ENCODE results near the gene PCDHGB2.
"Not testable (repeated sequence)": the region's sequence is repeated elsewhere in the genome, so short reads cannot be mapped to it uniquely, and the experiment has no call there.

The PCDHGB2 gene

DNA sequence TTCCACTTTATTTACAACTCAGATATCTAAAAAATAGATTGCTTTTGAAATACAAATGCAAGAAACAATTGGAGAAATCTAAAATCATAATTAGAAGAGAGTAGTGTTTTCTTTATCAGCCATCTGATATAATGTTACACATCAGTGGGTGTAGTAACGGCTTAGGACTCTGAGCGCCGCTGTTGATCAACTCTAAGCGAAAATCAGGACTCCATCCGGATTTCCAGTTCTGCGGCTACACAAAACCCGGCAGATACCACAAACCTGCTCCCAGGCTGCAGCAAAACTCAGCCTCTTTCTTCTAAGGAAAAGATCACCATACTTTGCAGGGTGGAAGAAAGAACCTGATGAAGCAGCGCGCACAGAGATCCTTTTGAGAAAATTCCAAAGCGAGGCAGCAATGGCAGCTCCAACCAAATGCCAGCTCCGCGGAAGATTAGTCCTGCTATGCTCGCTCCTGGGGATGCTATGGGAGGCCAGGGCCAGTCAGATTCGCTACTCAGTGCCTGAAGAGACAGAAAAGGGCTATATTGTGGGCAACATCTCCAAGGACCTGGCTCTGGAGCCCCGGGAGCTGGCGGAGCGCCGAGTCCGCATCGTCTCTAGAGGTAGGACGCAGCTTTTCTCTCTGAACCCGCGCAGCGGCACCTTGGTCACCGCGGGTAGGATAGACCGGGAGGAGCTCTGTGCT is 42.9 kb downstream of the PCDHGB2 start, which contains the start of gene PCDHGA9:
Gene PCDHGA9, plus strand, starts transcription at position 226 of the 691 bp plus-strand sequence. Its CDS starts 175 bp downstream, at position 401.
- TF ChIP-seq SIN3A (IDR thresholded peaks at IDR 0.05; ENCODE audit: borderline replicate concordance, insufficient read depth, low read length) (no peak), FOXP2 (optimal IDR thresholded peaks at IDR 0.05; ENCODE audit: borderline replicate concordance, extremely low read depth, extremely low read length, insufficient read depth) (no peak), POLR2AphosphoS5 (IDR thresholded peaks at IDR 0.05; ENCODE audit: low read depth, low read length) (no peak), TAF1 (IDR thresholded peaks at IDR 0.05; ENCODE audit: borderline replicate concordance, insufficient read depth, low read length) (no peak)
- TF ChIP-seq, protein P1, sequence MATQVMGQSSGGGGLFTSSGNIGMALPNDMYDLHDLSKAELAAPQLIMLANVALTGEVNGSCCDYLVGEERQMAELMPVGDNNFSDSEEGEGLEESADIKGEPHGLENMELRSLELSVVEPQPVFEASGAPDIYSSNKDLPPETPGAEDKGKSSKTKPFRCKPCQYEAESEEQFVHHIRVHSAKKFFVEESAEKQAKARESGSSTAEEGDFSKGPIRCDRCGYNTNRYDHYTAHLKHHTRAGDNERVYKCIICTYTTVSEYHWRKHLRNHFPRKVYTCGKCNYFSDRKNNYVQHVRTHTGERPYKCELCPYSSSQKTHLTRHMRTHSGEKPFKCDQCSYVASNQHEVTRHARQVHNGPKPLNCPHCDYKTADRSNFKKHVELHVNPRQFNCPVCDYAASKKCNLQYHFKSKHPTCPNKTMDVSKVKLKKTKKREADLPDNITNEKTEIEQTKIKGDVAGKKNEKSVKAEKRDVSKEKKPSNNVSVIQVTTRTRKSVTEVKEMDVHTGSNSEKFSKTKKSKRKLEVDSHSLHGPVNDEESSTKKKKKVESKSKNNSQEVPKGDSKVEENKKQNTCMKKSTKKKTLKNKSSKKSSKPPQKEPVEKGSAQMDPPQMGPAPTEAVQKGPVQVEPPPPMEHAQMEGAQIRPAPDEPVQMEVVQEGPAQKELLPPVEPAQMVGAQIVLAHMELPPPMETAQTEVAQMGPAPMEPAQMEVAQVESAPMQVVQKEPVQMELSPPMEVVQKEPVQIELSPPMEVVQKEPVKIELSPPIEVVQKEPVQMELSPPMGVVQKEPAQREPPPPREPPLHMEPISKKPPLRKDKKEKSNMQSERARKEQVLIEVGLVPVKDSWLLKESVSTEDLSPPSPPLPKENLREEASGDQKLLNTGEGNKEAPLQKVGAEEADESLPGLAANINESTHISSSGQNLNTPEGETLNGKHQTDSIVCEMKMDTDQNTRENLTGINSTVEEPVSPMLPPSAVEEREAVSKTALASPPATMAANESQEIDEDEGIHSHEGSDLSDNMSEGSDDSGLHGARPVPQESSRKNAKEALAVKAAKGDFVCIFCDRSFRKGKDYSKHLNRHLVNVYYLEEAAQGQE (IDR thresholded peaks at IDR 0.05; ENCODE audit: insufficient read depth in 1 of 2, low read depth in 2 of 2, low read length in 2 of 2), result no peak

DNA sequence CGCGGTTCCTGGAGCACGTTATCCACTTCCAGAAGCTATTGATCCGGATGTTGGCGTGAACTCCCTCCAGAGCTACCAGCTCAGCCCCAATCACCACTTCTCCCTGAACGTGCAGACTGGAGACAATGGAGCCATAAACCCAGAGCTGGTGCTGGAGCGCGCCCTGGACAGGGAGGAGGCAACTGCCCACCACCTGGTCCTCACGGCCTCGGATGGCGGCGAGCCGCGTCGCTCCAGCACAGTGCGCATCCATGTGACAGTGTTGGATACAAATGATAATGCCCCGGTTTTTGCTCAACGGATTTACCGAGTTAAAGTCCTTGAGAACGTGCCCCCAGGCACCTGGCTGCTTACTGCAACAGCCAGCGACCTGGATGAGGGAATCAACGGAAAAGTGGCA is 43.6 kb downstream of the PCDHGB2 start:
- TF ChIP-seq POLR2AphosphoS5 (IDR thresholded peaks at IDR 0.05; ENCODE audit: low read depth, low read length) (no peak), FOXP2 (optimal IDR thresholded peaks at IDR 0.05; ENCODE audit: borderline replicate concordance, extremely low read depth, extremely low read length, insufficient read depth) (no peak), TAF1 (IDR thresholded peaks at IDR 0.05; ENCODE audit: borderline replicate concordance, insufficient read depth, low read length) (no peak)
- TF ChIP-seq, protein P1 (IDR thresholded peaks at IDR 0.05; ENCODE audit: insufficient read depth in 1 of 2, low read depth in 2 of 2, low read length in 2 of 2), result no peak

DNA sequence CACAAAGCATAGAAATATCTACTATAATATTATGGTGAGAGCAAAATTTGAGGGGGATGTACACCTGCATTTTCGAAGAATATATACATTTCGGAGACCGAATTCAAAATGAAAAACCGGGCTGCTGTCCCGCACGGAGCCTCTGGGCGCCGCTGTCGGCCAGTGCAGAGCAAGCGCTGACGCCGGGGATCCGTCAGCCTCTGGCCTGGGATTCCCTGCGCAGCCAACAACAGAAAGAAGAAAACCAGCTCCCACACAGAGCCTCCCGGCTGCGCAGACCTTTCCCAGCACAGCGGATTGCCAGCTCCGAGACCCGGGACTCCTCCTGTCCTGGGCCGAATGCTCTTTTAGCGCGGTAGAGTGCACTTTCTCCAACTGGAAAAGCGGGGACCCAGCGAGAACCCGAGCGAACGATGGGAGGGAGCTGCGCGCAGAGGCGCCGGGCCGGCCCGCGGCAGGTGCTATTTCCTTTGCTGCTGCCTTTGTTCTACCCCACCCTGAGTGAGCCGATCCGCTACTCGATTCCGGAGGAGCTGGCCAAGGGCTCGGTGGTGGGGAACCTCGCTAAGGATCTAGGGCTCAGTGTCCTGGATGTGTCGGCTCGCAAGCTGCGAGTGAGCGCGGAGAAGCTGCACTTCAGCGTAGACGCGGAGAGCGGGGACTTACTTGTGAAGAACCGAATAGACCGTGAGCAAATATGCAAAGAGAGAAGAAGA is 48.2 kb downstream of the PCDHGB2 start, which contains the start of gene PCDHGB6:
Gene PCDHGB6, plus strand, starts transcription at position 232 of the 716 bp plus-strand sequence. Its CDS starts 182 bp downstream, at position 414.
- not testable (repeated sequence) for TF ChIP-seq POLR2AphosphoS5 (IDR thresholded peaks at IDR 0.05; ENCODE audit: low read depth, low read length); FOXP2 (optimal IDR thresholded peaks at IDR 0.05; ENCODE audit: borderline replicate concordance, extremely low read depth, extremely low read length, insufficient read depth); TAF1 (IDR thresholded peaks at IDR 0.05; ENCODE audit: borderline replicate concordance, insufficient read depth, low read length)

DNA sequence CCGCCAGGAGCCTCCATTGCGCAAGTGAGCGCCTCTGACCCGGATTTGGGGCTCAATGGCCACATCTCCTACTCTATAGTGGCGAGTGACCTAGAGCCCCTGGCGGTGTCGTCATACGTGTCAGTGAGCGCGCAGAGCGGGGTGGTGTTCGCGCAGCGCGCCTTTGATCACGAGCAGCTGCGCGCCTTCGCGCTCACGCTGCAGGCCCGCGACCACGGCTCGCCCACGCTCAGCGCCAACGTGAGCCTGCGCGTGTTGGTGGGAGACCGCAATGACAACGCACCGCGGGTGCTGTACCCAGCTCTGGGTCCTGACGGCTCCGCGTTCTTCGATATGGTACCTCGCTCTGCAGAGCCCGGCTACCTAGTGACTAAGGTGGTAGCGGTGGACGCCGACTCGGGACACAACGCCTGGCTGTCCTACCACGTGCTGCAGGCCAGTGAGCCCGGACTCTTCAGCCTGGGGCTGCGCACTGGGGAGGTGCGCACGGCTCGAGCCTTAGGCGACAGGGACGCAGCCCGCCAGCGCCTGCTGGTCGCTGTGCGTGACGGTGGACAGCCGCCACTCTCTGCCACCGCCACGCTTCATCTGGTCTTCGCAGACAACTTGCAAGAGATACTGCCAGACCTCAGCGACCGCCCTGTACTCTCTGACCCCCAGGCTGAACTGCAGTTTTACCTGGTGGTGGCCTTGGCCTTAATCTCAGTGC is 50.0 kb downstream of the PCDHGB2 start:
- TF ChIP-seq SIN3A (IDR thresholded peaks at IDR 0.05; ENCODE audit: borderline replicate concordance, insufficient read depth, low read length) (no peak), TAF1 (IDR thresholded peaks at IDR 0.05; ENCODE audit: borderline replicate concordance, insufficient read depth, low read length) (no peak), FOXP2 (optimal IDR thresholded peaks at IDR 0.05; ENCODE audit: borderline replicate concordance, extremely low read depth, extremely low read length, insufficient read depth) (no peak), POLR2AphosphoS5 (IDR thresholded peaks at IDR 0.05; ENCODE audit: low read depth, low read length) (no peak)
- TF ChIP-seq, protein P1 (IDR thresholded peaks at IDR 0.05; ENCODE audit: insufficient read depth in 1 of 2, low read depth in 2 of 2, low read length in 2 of 2), result no peak

DNA sequence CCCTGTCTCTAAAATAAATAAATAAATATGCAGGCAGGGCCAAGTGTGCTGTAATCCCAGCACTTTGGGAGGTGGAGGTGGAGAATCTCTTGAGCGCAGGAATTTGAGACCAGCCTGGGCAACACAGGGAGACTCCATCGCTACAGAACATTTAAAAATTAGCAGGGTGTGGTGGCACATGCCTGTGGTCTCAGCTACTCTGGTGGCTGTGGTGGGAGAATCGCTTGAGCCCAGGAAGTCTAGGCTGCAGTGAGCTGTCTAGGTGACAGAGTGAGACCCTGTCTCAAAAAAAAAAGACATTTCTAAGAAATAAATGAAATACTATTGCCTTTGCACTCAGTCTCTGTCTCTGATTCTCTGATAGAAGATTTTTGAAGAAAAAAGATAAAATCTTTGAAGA is 51.8 kb downstream of the PCDHGB2 start:
- TF ChIP-seq, protein P1 (IDR thresholded peaks at IDR 0.05; ENCODE audit: insufficient read depth in 1 of 2, low read depth in 2 of 2, low read length in 2 of 2), result no peak
- TF ChIP-seq TAF1 (IDR thresholded peaks at IDR 0.05; ENCODE audit: borderline replicate concordance, insufficient read depth, low read length) (no peak), FOXP2 (optimal IDR thresholded peaks at IDR 0.05; ENCODE audit: borderline replicate concordance, extremely low read depth, extremely low read length, insufficient read depth) (no peak), POLR2AphosphoS5 (IDR thresholded peaks at IDR 0.05; ENCODE audit: low read depth, low read length) (no peak), SIN3A (IDR thresholded peaks at IDR 0.05; ENCODE audit: borderline replicate concordance, insufficient read depth, low read length) (no peak)
